GM12878 (cell line): Measurements from ENCODE around the gene MIEF1. TPM values are rescaled to one million over a fixed set of nuclear protein-coding genes. Genes with fewer than 3 reads are reported as not detected.

Experiments used
- HDGF ChIP-seq: fragments of 450-650 bp; IDR thresholded peaks from 2 replicates; pipeline ENCODE4 v1.6.1; 2016; ENCODE audit warnings: antibody characterized with exemption
- JUND ChIP-seq: IDR thresholded peaks from 2 replicates; pipeline ENCODE4 v1.6.1; 2012; ENCODE audit warnings: low read depth, mild to moderate bottlenecking, low read length, improper control_type of control experiment, moderate library complexity
- NFYA ChIP-seq: IDR thresholded peaks from 2 replicates; pipeline ENCODE4 v1.6.1; 2011; ENCODE audit warnings: low read depth, mild to moderate bottlenecking, low read length, improper control_type of control experiment, borderline replicate concordance
- SMAD1 ChIP-seq: fragments of 450-650 bp; IDR thresholded peaks from 2 replicates; pipeline ENCODE4 v1.6.1; 2018; ENCODE audit warnings: mild to moderate bottlenecking, low read depth; ENCODE audit not compliant: partially characterized antibody
- WRNIP1 ChIP-seq: IDR thresholded peaks from 2 replicates; pipeline ENCODE4 v1.6.1; 2011; ENCODE audit warnings: low read depth, low read length, improper control_type of control experiment, borderline replicate concordance
- ZNF384 ChIP-seq: IDR thresholded peaks from 2 replicates; pipeline ENCODE4 v1.6.1; 2012; ENCODE audit warnings: low read depth, mild to moderate bottlenecking, low read length, improper control_type of control experiment, borderline replicate concordance
- polyA plus RNA-seq, 11 experiments: library from polyadenylated mRNA; depleted of rRNA in 4 of 11; unstranded in 6 of 11; stranded (reverse) in 5 of 11; fragments of >200 nt; fragmentation: Nextera tagmentation in 4 of 11; fragmentation: Illumina TruSeq in 1 of 11; extraction: Ambion mirVana in 4 of 11; extraction: Trizol in 1 of 11; gene quantifications; 1 replicate in 1 of 11; 2 replicates in 10 of 11; pipeline versions ENCODE4 v1.2.1 to v1.2.3, GENCODE V29; 2011 to 2016; ENCODE audit warnings: inconsistent platforms in 2 of 11, missing spikeins in 2 of 11, low read depth in 1 of 11
- total RNA-seq, 4 experiments: library from RNA; depleted of rRNA in 3 of 4; stranded (reverse); fragments of >200 nt in 3 of 4; fragmentation: Illumina TruSeq in 1 of 4; extraction: Trizol in 1 of 4; gene quantifications; 2 replicates each; pipeline versions ENCODE4 v1.2.1 to v1.2.3, GENCODE V29; 2013 to 2021
- TF ChIP-seq, protein P1 (sequence below): IDR thresholded peaks from 2 replicates; pipeline ENCODE4 v1.6.1; 2011; ENCODE audit warnings: low read depth, mild to moderate bottlenecking, low read length, moderate library complexity, borderline replicate concordance; ENCODE audit errors: extremely low read depth
- TF ChIP-seq, protein P2 (sequence below): fragments of 150-350 bp; IDR thresholded peaks from 2 replicates; pipeline ENCODE4 v1.6.1; 2016; ENCODE audit warnings: low read depth, low read length
- TF ChIP-seq, protein P3 (sequence below): IDR thresholded peaks from 2 replicates; pipeline ENCODE4 v1.6.1; 2011; ENCODE audit warnings: borderline replicate concordance, low read depth, mild to moderate bottlenecking, moderate library complexity, low read length; ENCODE audit not compliant: insufficient read depth, poor library complexity, severe bottlenecking
- TF ChIP-seq, protein P4 (sequence below): fragments of 450-650 bp; IDR thresholded peaks from 2 replicates; pipeline ENCODE4 v1.6.1; 2017; ENCODE audit warnings: mild to moderate bottlenecking, moderate library complexity
- TF ChIP-seq, protein P5 (sequence below): fragments of 450-650 bp; IDR thresholded peaks from 2 replicates; pipeline ENCODE4 v1.6.1; 2018; ENCODE audit warnings: mild to moderate bottlenecking, low read depth, moderate library complexity; ENCODE audit not compliant: partially characterized antibody
- TF ChIP-seq, protein P6 (sequence below): IDR thresholded peaks from 2 replicates; pipeline ENCODE4 v1.6.1; 2011; ENCODE audit warnings: mild to moderate bottlenecking, low read depth, low read length, moderate library complexity; ENCODE audit not compliant: insufficient replicate concordance

MIEF1 gene
- total and polyA plus RNA-seq, 10 of the 15 experiments (the other 5 are each of a cell fraction or from before 2014, with no cell fraction given), result 12.4 to 52.3 (median 29.3) TPM

DNA sequence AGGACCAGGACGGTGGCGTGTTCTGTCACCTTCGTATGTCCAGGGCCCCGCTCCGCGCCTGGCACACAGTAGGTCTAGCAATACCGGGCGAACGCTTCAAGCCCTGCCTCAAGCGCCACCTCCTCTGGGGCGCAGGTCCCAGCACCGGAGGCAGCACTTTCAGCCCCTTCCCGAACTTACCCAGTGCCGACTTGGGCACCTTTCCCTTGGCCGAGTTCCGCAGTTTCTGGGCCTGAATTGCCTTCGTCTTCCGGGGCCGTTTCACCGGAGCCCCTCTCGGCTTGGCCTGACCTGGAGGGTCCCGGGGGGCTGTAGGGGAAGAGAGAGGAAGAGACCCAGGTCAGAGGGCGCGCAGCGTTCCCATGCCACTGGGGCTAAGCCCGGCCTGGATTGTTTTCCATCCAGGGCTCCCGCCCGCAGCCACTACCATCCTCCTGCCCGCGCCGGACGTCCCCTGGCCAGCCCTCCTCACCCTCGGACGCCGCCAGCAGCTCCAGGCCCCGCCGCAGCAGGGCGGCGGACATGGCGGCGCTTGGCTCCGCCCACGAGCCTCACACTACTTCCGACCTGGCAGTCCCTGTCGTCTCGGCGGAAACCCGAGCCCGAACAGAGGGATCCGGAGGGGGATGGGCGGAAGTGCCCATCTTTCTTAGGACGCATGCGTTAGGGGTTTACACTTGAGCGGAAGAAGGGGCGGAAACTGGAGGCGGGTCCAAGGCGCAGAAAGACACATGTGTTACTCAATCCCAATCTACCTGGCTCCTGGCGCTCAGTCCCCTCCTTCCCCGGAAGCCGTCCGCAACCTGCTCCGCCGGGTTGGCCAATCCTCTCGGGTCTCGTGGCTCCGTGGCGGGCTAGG is 30.4 kb downstream of the MIEF1 start, which contains the start of gene RPS19BP1 (continued):
- TF ChIP-seq, protein P1, sequence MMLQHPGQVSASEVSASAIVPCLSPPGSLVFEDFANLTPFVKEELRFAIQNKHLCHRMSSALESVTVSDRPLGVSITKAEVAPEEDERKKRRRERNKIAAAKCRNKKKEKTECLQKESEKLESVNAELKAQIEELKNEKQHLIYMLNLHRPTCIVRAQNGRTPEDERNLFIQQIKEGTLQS, result no peak
- TF ChIP-seq, protein P2, sequence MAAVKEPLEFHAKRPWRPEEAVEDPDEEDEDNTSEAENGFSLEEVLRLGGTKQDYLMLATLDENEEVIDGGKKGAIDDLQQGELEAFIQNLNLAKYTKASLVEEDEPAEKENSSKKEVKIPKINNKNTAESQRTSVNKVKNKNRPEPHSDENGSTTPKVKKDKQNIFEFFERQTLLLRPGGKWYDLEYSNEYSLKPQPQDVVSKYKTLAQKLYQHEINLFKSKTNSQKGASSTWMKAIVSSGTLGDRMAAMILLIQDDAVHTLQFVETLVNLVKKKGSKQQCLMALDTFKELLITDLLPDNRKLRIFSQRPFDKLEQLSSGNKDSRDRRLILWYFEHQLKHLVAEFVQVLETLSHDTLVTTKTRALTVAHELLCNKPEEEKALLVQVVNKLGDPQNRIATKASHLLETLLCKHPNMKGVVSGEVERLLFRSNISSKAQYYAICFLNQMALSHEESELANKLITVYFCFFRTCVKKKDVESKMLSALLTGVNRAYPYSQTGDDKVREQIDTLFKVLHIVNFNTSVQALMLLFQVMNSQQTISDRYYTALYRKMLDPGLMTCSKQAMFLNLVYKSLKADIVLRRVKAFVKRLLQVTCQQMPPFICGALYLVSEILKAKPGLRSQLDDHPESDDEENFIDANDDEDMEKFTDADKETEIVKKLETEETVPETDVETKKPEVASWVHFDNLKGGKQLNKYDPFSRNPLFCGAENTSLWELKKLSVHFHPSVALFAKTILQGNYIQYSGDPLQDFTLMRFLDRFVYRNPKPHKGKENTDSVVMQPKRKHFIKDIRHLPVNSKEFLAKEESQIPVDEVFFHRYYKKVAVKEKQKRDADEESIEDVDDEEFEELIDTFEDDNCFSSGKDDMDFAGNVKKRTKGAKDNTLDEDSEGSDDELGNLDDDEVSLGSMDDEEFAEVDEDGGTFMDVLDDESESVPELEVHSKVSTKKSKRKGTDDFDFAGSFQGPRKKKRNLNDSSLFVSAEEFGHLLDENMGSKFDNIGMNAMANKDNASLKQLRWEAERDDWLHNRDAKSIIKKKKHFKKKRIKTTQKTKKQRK, result no peak; the same call in 1 of the 2 replicates
- TF ChIP-seq HDGF (peak; percentile 95), NFYA (peak; percentile 13; the same call in 1 of the 2 replicates), ZNF384 (no peak), JUND (no peak), WRNIP1 (no peak), SMAD1 (no peak)
- TF ChIP-seq, protein P3, sequence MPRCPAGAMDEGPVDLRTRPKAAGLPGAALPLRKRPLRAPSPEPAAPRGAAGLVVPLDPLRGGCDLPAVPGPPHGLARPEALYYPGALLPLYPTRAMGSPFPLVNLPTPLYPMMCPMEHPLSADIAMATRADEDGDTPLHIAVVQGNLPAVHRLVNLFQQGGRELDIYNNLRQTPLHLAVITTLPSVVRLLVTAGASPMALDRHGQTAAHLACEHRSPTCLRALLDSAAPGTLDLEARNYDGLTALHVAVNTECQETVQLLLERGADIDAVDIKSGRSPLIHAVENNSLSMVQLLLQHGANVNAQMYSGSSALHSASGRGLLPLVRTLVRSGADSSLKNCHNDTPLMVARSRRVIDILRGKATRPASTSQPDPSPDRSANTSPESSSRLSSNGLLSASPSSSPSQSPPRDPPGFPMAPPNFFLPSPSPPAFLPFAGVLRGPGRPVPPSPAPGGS, result no peak
- TF ChIP-seq, protein P4, sequence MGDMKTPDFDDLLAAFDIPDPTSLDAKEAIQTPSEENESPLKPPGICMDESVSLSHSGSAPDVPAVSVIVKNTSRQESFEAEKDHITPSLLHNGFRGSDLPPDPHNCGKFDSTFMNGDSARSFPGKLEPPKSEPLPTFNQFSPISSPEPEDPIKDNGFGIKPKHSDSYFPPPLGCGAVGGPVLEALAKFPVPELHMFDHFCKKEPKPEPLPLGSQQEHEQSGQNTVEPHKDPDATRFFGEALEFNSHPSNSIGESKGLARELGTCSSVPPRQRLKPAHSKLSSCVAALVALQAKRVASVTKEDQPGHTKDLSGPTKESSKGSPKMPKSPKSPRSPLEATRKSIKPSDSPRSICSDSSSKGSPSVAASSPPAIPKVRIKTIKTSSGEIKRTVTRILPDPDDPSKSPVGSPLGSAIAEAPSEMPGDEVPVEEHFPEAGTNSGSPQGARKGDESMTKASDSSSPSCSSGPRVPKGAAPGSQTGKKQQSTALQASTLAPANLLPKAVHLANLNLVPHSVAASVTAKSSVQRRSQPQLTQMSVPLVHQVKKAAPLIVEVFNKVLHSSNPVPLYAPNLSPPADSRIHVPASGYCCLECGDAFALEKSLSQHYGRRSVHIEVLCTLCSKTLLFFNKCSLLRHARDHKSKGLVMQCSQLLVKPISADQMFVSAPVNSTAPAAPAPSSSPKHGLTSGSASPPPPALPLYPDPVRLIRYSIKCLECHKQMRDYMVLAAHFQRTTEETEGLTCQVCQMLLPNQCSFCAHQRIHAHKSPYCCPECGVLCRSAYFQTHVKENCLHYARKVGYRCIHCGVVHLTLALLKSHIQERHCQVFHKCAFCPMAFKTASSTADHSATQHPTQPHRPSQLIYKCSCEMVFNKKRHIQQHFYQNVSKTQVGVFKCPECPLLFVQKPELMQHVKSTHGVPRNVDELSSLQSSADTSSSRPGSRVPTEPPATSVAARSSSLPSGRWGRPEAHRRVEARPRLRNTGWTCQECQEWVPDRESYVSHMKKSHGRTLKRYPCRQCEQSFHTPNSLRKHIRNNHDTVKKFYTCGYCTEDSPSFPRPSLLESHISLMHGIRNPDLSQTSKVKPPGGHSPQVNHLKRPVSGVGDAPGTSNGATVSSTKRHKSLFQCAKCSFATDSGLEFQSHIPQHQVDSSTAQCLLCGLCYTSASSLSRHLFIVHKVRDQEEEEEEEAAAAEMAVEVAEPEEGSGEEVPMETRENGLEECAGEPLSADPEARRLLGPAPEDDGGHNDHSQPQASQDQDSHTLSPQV, result no peak
- TF ChIP-seq, protein P5, sequence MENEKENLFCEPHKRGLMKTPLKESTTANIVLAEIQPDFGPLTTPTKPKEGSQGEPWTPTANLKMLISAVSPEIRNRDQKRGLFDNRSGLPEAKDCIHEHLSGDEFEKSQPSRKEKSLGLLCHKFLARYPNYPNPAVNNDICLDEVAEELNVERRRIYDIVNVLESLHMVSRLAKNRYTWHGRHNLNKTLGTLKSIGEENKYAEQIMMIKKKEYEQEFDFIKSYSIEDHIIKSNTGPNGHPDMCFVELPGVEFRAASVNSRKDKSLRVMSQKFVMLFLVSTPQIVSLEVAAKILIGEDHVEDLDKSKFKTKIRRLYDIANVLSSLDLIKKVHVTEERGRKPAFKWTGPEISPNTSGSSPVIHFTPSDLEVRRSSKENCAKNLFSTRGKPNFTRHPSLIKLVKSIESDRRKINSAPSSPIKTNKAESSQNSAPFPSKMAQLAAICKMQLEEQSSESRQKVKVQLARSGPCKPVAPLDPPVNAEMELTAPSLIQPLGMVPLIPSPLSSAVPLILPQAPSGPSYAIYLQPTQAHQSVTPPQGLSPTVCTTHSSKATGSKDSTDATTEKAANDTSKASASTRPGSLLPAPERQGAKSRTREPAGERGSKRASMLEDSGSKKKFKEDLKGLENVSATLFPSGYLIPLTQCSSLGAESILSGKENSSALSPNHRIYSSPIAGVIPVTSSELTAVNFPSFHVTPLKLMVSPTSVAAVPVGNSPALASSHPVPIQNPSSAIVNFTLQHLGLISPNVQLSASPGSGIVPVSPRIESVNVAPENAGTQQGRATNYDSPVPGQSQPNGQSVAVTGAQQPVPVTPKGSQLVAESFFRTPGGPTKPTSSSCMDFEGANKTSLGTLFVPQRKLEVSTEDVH, result peak; percentile 73
- TF ChIP-seq, protein P6, sequence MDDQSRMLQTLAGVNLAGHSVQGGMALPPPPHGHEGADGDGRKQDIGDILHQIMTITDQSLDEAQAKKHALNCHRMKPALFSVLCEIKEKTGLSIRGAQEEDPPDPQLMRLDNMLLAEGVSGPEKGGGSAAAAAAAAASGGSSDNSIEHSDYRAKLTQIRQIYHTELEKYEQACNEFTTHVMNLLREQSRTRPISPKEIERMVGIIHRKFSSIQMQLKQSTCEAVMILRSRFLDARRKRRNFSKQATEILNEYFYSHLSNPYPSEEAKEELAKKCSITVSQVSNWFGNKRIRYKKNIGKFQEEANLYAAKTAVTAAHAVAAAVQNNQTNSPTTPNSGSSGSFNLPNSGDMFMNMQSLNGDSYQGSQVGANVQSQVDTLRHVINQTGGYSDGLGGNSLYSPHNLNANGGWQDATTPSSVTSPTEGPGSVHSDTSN, result peak; percentile 93
